Measurements from ENCODE around the gene PIP5KL1.

DNA sequence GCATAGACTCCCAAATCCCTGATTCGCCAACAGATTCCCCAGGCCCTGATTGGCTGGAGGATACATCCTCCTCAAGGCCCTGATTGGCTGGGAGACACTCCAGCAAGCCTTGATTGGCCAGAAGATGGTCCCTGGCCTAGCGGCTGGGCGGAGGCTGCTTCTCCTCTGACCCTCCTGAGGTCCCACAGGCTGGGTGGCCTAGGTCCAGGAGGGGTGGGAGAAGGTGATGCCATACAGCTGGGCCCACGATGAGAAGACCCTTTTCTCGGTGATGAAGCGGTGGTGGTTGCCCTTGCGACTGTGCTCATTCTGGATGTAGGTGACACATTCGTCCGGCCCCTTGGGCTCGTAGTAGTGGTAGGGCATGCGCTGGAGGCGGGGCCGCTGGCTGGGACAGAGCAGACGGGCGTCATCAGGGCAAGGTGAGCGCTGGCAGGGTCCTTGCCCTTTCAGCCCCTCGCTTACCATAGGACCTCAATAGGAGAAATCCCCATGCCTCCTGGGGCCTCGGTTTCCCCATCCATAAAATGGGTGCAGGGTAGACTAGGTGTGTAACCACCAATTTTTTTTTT lies 44.1 kb downstream of the PIP5KL1 start:
- TF ChIP-seq CTCF (IDR thresholded peaks at IDR 0.05; ENCODE audit: low read depth, low read length) (no peak), POLR2A (IDR thresholded peaks at IDR 0.05; ENCODE audit: extremely low read depth, insufficient read length) (no peak)
- TF ChIP-seq, protein P1, sequence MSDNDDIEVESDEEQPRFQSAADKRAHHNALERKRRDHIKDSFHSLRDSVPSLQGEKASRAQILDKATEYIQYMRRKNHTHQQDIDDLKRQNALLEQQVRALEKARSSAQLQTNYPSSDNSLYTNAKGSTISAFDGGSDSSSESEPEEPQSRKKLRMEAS (IDR thresholded peaks at IDR 0.05; ENCODE audit: low read depth, low read length): no peak

All from NB4 (cell line).